GM19455 (cell line): Measurements from ENCODE around the gene RAD51.

Experiments
- ATAC-seq: cut with Tn5 transposase; IDR thresholded peaks from one replicate; pipeline ENCODE4 v1.9.1; 2021; ENCODE audit not compliant: unreplicated experiment

The RAD51 gene

DNA sequence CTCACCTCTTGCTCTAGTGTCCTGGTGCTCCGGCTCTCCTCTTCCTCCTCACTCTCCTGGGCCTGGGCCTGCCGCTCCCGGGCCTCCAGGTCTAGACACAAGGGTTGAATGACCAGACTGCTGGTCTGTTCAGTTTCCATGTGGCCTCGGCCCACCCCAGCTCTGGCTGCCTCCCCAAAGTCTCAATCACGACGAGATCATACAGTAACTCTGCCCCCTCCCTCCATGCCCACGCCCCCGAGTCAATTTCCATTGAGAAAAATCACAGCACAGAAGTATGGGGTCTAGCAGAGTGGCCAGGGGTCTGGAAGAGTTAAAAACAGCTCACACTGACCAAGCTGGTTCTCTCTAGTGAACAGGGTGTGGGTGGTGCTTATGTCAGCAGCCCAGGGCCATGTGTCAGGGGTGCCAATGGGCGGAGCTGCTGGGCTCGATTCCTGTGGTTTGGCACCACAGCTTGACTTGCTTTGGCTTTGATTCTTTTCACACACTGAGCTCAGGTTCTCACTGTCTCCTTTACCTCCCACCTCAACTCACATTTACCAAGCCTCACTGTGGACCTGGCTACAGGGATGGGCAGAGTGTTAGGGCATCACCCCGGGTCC, 81.7 kb downstream of the RAD51 start:
- ATAC-seq, result no peak
